ENCODE data around the gene VSIG10. TPM values are rescaled to one million over a fixed set of nuclear protein-coding genes. Genes with fewer than 3 reads are reported as not detected.
A peak's percentile ranks its signal among the peaks of the same experiment; 100 is the strongest.

The VSIG10 gene
- total RNA-seq, 1 donor from 2014 or later, result 12.0 TPM

- Histone ChIP-seq H2AFZ (ENCODE audit: low read depth, low read length) (no peak overlapping the region), H3K4me2 (ENCODE audit: low read length) (no peak overlapping the region), H3K79me2 (ENCODE audit: insufficient read depth, low read length) (peaks cover 17% of the 10 kb centered on the region), H4K20me1 (ENCODE audit: insufficient read depth, low read length) (no peaks in the 10 kb centered on the region), H3K9ac (ENCODE audit: low read length) (no peak overlapping the region), H3K4me1 (ENCODE audit: insufficient read depth, low read length) (peaks cover 5% of the 10 kb centered on the region), H3K27ac (ENCODE audit: low read depth, low read length) (no peak overlapping the region), H3K36me3 (ENCODE audit: insufficient read depth, low read length) (no peaks in the 10 kb centered on the region), H3K9me3 (ENCODE audit: insufficient read depth, low read depth, low read length) (no peaks in the 10 kb centered on the region), H3K4me3 (ENCODE audit: insufficient read depth, low read depth, low read length) (no peak overlapping the region), H3K27me3 (ENCODE audit: insufficient read depth, low read length) (no peaks in the 10 kb centered on the region)
- Mint-ChIP-seq H3K4me1 (ENCODE audit: low read depth, unreplicated experiment) (peaks cover 19% of the 10 kb centered on the region), H3K9me3 (ENCODE audit: unreplicated experiment) (no peaks in the 10 kb centered on the region), H3K27me3 (ENCODE audit: low read depth, unreplicated experiment) (no peaks in the 10 kb centered on the region), H3K27ac (ENCODE audit: unreplicated experiment) (no peak overlapping the region), H3K4me3 (ENCODE audit: unreplicated experiment) (no peak overlapping the region), H3K36me3 (ENCODE audit: low read depth, unreplicated experiment) (no peaks in the 10 kb centered on the region)
- no peak for DNase-seq (ENCODE audit: low read depth)
- FAIRE-seq, result no peak
- no peak for TF ChIP-seq CTCF (IDR thresholded peaks at IDR 0.05; ENCODE audit: insufficient read depth, low read depth, low read length)
- no peak for TF ChIP-seq EZH2 (IDR thresholded peaks at IDR 0.05; ENCODE audit: insufficient read depth, low read length)
Measured at GRCh38 chr12:118065380-118065779, 38.4 kb downstream of the VSIG10 start.

GRCh38 chr12:118064608-118065007 is 39.2 kb downstream of the VSIG10 start:
- Mint-ChIP-seq H3K27ac (ENCODE audit: unreplicated experiment) (no peak overlapping the region), H3K27me3 (ENCODE audit: low read depth, unreplicated experiment) (no peaks in the 10 kb centered on the region), H3K9me3 (ENCODE audit: unreplicated experiment) (no peaks in the 10 kb centered on the region), H3K4me3 (ENCODE audit: unreplicated experiment) (no peak overlapping the region), H3K36me3 (ENCODE audit: low read depth, unreplicated experiment) (no peaks in the 10 kb centered on the region), H3K4me1 (ENCODE audit: low read depth, unreplicated experiment) (peaks cover 24% of the 10 kb centered on the region)
- Histone ChIP-seq H3K27ac (ENCODE audit: low read depth, low read length) (no peak overlapping the region), H3K4me2 (ENCODE audit: low read length) (no peak overlapping the region), H3K4me1 (ENCODE audit: insufficient read depth, low read length) (peaks cover 12% of the 10 kb centered on the region), H3K9ac (ENCODE audit: low read length) (no peak overlapping the region), H3K36me3 (ENCODE audit: insufficient read depth, low read length) (no peaks in the 10 kb centered on the region), H3K4me3 (ENCODE audit: insufficient read depth, low read depth, low read length) (no peak overlapping the region), H3K79me2 (ENCODE audit: insufficient read depth, low read length) (peaks cover 25% of the 10 kb centered on the region), H4K20me1 (ENCODE audit: insufficient read depth, low read length) (no peaks in the 10 kb centered on the region), H3K9me3 (ENCODE audit: insufficient read depth, low read depth, low read length) (no peaks in the 10 kb centered on the region), H3K27me3 (ENCODE audit: insufficient read depth, low read length) (no peaks in the 10 kb centered on the region), H2AFZ (ENCODE audit: low read depth, low read length) (no peak overlapping the region)
- TF ChIP-seq EZH2 (IDR thresholded peaks at IDR 0.05; ENCODE audit: insufficient read depth, low read length), result no peak
- peak; percentile 19 for TF ChIP-seq CTCF (IDR thresholded peaks at IDR 0.05; ENCODE audit: insufficient read depth, low read depth, low read length)
- FAIRE-seq, result no peak
- DNase-seq (ENCODE audit: low read depth), result no peak

- Histone ChIP-seq H3K9me3 (ENCODE audit: insufficient read depth, low read depth, low read length) (no peaks in the 10 kb centered on the region), H3K36me3 (ENCODE audit: insufficient read depth, low read length) (no peaks in the 10 kb centered on the region), H3K4me1 (ENCODE audit: insufficient read depth, low read length) (peaks cover 20% of the 10 kb centered on the region), H3K27ac (ENCODE audit: low read depth, low read length) (no peak overlapping the region), H3K4me3 (ENCODE audit: insufficient read depth, low read depth, low read length) (no peak overlapping the region), H3K27me3 (ENCODE audit: insufficient read depth, low read length) (no peaks in the 10 kb centered on the region), H4K20me1 (ENCODE audit: insufficient read depth, low read length) (no peaks in the 10 kb centered on the region), H3K9ac (ENCODE audit: low read length) (no peak overlapping the region), H3K79me2 (ENCODE audit: insufficient read depth, low read length) (peaks cover 33% of the 10 kb centered on the region), H2AFZ (ENCODE audit: low read depth, low read length) (no peak overlapping the region), H3K4me2 (ENCODE audit: low read length) (no peak overlapping the region)
- Mint-ChIP-seq H3K36me3 (ENCODE audit: low read depth, unreplicated experiment) (no peaks in the 10 kb centered on the region), H3K27me3 (ENCODE audit: low read depth, unreplicated experiment) (no peaks in the 10 kb centered on the region), H3K9me3 (ENCODE audit: unreplicated experiment) (no peaks in the 10 kb centered on the region), H3K4me3 (ENCODE audit: unreplicated experiment) (peak overlapping the region; percentile 94), H3K27ac (ENCODE audit: unreplicated experiment) (no peak overlapping the region), H3K4me1 (ENCODE audit: low read depth, unreplicated experiment) (peaks cover 27% of the 10 kb centered on the region)
- DNase-seq (ENCODE audit: low read depth) (no peak), FAIRE-seq (no peak)
- TF ChIP-seq EZH2 (IDR thresholded peaks at IDR 0.05; ENCODE audit: insufficient read depth, low read length), result no peak
- no peak for TF ChIP-seq CTCF (IDR thresholded peaks at IDR 0.05; ENCODE audit: insufficient read depth, low read depth, low read length)
Measured at GRCh38 chr12:118063576-118064391, 40.0 kb downstream of the VSIG10 start.
